ENCODE results near the gene PRSS48. TPM values are rescaled to one million over a fixed set of nuclear protein-coding genes. Genes with fewer than 3 reads are reported as not detected.
A peak's percentile ranks its signal among the peaks of the same experiment; 100 is the strongest.
"Not testable (repeated sequence)": the region's sequence is repeated elsewhere in the genome, so short reads cannot be mapped to it uniquely, and the experiment has no call there.

PRSS48 gene, protein sequence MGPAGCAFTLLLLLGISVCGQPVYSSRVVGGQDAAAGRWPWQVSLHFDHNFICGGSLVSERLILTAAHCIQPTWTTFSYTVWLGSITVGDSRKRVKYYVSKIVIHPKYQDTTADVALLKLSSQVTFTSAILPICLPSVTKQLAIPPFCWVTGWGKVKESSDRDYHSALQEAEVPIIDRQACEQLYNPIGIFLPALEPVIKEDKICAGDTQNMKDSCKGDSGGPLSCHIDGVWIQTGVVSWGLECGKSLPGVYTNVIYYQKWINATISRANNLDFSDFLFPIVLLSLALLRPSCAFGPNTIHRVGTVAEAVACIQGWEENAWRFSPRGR
- total RNA-seq, result not detected

DNA sequence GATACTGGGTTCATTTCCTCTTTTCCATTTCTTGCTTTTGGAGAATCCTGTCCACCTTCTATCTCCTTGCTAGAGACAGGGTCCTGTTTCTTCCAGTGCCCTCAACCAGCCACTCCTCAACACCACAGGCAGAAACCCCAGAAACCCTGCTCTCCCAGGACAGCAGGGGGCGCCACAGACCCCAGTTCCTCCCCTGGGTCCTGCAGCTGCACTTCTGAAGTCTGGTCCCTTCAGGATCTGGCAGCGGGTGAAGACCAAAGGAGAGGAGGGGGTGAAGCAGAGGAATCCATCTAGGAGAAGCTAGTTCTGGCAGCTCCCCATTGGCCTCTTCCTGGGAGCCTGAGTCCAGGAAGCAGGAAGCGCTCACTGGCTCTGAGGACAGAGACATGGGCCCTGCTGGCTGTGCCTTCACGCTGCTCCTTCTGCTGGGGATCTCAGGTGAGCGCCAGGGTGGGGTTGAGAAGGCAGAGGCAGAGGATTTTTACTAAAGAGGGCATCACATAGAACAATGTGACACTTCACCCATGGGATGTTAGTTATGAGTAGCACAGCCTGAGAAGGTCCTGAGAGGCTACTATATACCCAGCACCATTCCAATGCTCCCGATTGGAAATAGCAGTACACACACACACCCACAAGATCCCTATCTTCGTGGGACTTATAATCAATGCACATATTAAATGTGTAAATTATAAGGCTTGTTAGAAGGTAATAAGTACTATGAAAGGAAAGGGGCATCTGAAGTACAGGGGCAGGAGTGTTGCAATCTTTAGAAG lies at the start of gene PRSS48:
Gene PRSS48 (plus strand): TSS at position 375 of the 776 bp plus-strand sequence. CDS start 12 bp downstream, at position 387.
- H3K36me3 Mint-ChIP-seq (ENCODE audit: low read depth), result no peaks in the 10 kb centered on the region
- peaks cover 10% of the 10 kb centered on the region for H3K27me3 Mint-ChIP-seq (ENCODE audit: low read depth)
- no peak within 1 kb of the TSS for H3K4me3 Mint-ChIP-seq
- CTCF ChIA-PET, result interaction anchor here (0.6 to 2.3 kb wide), 13 partner anchors 9 to 207 kb away, joined by 3 to 13 read pairs (median 4); no protein-coding TSS in a partner anchor
- no peaks in the 10 kb centered on the region for H3K9me3 Mint-ChIP-seq
- DNase-seq, result peak; percentile 73
- no peak within 1 kb of the TSS for H3K27ac Mint-ChIP-seq
- H3K4me1 Mint-ChIP-seq (ENCODE audit: low read depth), result no peaks in the 10 kb centered on the region
- intact Hi-C loops (cut with micrococcal nuclease), result loop anchor here (1.0 to 10.0 kb wide), 5 partner anchors 85 to 1108 kb away; no protein-coding TSS in a partner anchor

- H3K27me3 Mint-ChIP-seq (ENCODE audit: low read depth), result peaks cover 25% of the 10 kb centered on the region
- H3K36me3 Mint-ChIP-seq (ENCODE audit: low read depth), result no peaks in the 10 kb centered on the region
- no peaks in the 10 kb centered on the region for H3K9me3 Mint-ChIP-seq
- DNase-seq, result no peak
- H3K4me1 Mint-ChIP-seq (ENCODE audit: low read depth), result no peaks in the 10 kb centered on the region
- H3K4me3 Mint-ChIP-seq, result no peak overlapping the region
- CTCF ChIA-PET, result no interaction called here
- intact Hi-C loops (cut with micrococcal nuclease), result no loop called here
- no peak overlapping the region for H3K27ac Mint-ChIP-seq
These were observed 49.8 kb upstream of the PRSS48 start for GRCh38 chr4:151227172-151227571.

DNA sequence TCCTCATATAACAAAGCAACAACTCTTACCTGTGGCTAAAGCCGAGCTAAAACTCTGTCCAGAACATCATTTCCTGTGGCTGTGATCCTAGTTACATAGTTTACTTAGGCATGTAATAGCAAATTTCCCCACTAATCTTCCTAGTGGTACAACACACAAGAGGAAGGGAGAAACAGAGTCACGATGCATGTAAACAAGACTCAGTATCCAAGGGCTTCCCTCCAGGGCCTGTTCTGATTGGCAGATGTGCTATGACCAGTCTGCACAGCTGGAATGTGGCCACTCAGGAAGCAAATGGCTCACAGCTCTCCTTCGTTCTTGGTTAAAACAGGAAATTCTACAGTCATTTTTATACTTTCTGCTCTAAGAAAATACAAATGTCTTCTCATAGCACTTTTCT lies 49.2 kb upstream of the PRSS48 start:
- intact Hi-C loops (cut with micrococcal nuclease), result no loop called here
- no peaks in the 10 kb centered on the region for H3K9me3 Mint-ChIP-seq
- no peak for DNase-seq
- no peaks in the 10 kb centered on the region for H3K4me1 Mint-ChIP-seq (ENCODE audit: low read depth)
- CTCF ChIA-PET, result interaction anchor here (0.6 kb wide), 1 partner anchor 271 kb away, joined by 4 read pairs; no protein-coding TSS in a partner anchor
- no peaks in the 10 kb centered on the region for H3K36me3 Mint-ChIP-seq (ENCODE audit: low read depth)
- no peak overlapping the region for H3K27ac Mint-ChIP-seq
- peaks cover 25% of the 10 kb centered on the region for H3K27me3 Mint-ChIP-seq (ENCODE audit: low read depth)
- no peak overlapping the region for H3K4me3 Mint-ChIP-seq

- Mint-ChIP-seq H3K4me3 (no peak overlapping the region), H3K27ac (no peak overlapping the region), H3K36me3 (ENCODE audit: low read depth) (no peaks in the 10 kb centered on the region), H3K4me1 (ENCODE audit: low read depth) (no peaks in the 10 kb centered on the region), H3K27me3 (ENCODE audit: low read depth) (peaks cover 18% of the 10 kb centered on the region), H3K9me3 (no peaks in the 10 kb centered on the region)
- no peak for DNase-seq
- intact Hi-C loops (cut with micrococcal nuclease), result no loop called here
- CTCF ChIA-PET, result interaction anchor here (0.6 kb wide), 1 partner anchor 272 kb away, joined by 4 read pairs; no protein-coding TSS in a partner anchor
These were observed 48.5 kb upstream of the PRSS48 start for GRCh38 chr4:151228189-151229119.

GRCh38 chr4:151231915-151232595 lies 44.9 kb upstream of the PRSS48 start:
- CTCF ChIA-PET, result no interaction called here
- Mint-ChIP-seq H3K9me3 (no peaks in the 10 kb centered on the region), H3K4me1 (ENCODE audit: low read depth) (no peaks in the 10 kb centered on the region), H3K27me3 (ENCODE audit: low read depth) (peaks cover 10% of the 10 kb centered on the region), H3K36me3 (ENCODE audit: low read depth) (no peaks in the 10 kb centered on the region), H3K27ac (no peak overlapping the region), H3K4me3 (no peak overlapping the region)
- no peak for DNase-seq
- intact Hi-C loops (cut with micrococcal nuclease), result no loop called here

GRCh38 chr4:151233600-151233999 lies 43.4 kb upstream of the PRSS48 start:
- CTCF ChIA-PET, result no interaction called here
- Mint-ChIP-seq H3K4me1 (ENCODE audit: low read depth) (no peaks in the 10 kb centered on the region), H3K4me3 (no peak overlapping the region), H3K9me3 (no peaks in the 10 kb centered on the region), H3K27ac (no peak overlapping the region), H3K27me3 (ENCODE audit: low read depth) (peaks cover 14% of the 10 kb centered on the region), H3K36me3 (ENCODE audit: low read depth) (no peaks in the 10 kb centered on the region)
- no peak for DNase-seq
- intact Hi-C loops (cut with micrococcal nuclease), result no loop called here

- H3K27ac Mint-ChIP-seq; H3K9me3 Mint-ChIP-seq; H3K4me3 Mint-ChIP-seq; H3K36me3 Mint-ChIP-seq (ENCODE audit: low read depth); intact Hi-C loops (cut with micrococcal nuclease); CTCF ChIA-PET; DNase-seq; H3K4me1 Mint-ChIP-seq (ENCODE audit: low read depth): not testable (repeated sequence)
- peaks cover 13% of the 10 kb centered on the region for H3K27me3 Mint-ChIP-seq (ENCODE audit: low read depth)
These were observed 41.6 kb upstream of the PRSS48 start for GRCh38 chr4:151235373-151235772.

- no peaks in the 10 kb centered on the region for H3K9me3 Mint-ChIP-seq
- no peak overlapping the region for H3K27ac Mint-ChIP-seq
- H3K36me3 Mint-ChIP-seq (ENCODE audit: low read depth), result no peaks in the 10 kb centered on the region
- CTCF ChIA-PET, result no interaction called here
- intact Hi-C loops (cut with micrococcal nuclease), result no loop called here
- H3K4me3 Mint-ChIP-seq, result no peak overlapping the region
- H3K4me1 Mint-ChIP-seq (ENCODE audit: low read depth), result no peaks in the 10 kb centered on the region
- peaks cover 15% of the 10 kb centered on the region for H3K27me3 Mint-ChIP-seq (ENCODE audit: low read depth)
- no peak for DNase-seq
These were observed 40.9 kb upstream of the PRSS48 start for GRCh38 chr4:151236036-151236435.

- no peak overlapping the region for H3K27ac Mint-ChIP-seq
- peaks cover 18% of the 10 kb centered on the region for H3K27me3 Mint-ChIP-seq (ENCODE audit: low read depth)
- intact Hi-C loops (cut with micrococcal nuclease), result no loop called here
- no peak overlapping the region for H3K4me3 Mint-ChIP-seq
- H3K36me3 Mint-ChIP-seq (ENCODE audit: low read depth), result no peaks in the 10 kb centered on the region
- DNase-seq, result no peak
- no peaks in the 10 kb centered on the region for H3K4me1 Mint-ChIP-seq (ENCODE audit: low read depth)
- H3K9me3 Mint-ChIP-seq, result no peaks in the 10 kb centered on the region
- CTCF ChIA-PET, result no interaction called here
These were observed 38.5 kb upstream of the PRSS48 start for GRCh38 chr4:151238477-151238876.

GRCh38 chr4:151239608-151240007 lies 37.4 kb upstream of the PRSS48 start:
- H3K9me3 Mint-ChIP-seq, result no peaks in the 10 kb centered on the region
- H3K36me3 Mint-ChIP-seq (ENCODE audit: low read depth), result no peaks in the 10 kb centered on the region
- intact Hi-C loops (cut with micrococcal nuclease), result no loop called here
- CTCF ChIA-PET, result interaction anchor here (0.6 kb wide), 4 partner anchors 439 to 1058 kb away, joined by 3 to 5 read pairs (median 4); no protein-coding TSS in a partner anchor
- peaks cover 18% of the 10 kb centered on the region for H3K27me3 Mint-ChIP-seq (ENCODE audit: low read depth)
- H3K4me3 Mint-ChIP-seq, result no peak overlapping the region
- no peak overlapping the region for H3K27ac Mint-ChIP-seq
- no peaks in the 10 kb centered on the region for H3K4me1 Mint-ChIP-seq (ENCODE audit: low read depth)
- DNase-seq, result no peak

DNA sequence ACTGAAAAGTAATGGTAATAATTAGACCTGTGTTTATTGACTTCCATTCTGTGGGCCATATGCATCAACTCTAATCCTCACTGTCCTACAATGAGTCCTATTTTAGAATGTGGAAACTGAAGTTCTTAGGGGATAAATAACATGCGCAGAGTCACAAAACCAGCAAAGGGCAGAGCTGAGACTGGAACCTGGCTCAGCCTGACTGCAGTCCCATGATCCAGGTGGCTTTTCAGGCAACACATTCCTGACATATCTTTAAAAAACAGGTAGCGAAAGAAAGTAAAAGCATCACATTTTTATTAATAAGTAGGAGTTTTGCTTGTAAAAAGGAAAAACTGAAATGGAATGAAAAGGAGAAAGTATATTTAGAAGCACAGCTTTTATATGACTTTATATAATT lies 34.7 kb upstream of the PRSS48 start:
- Mint-ChIP-seq H3K9me3 (no peaks in the 10 kb centered on the region), H3K27me3 (ENCODE audit: low read depth) (peaks cover 18% of the 10 kb centered on the region), H3K4me1 (ENCODE audit: low read depth) (no peaks in the 10 kb centered on the region), H3K4me3 (no peak overlapping the region), H3K27ac (no peak overlapping the region), H3K36me3 (ENCODE audit: low read depth) (no peaks in the 10 kb centered on the region)
- intact Hi-C loops (cut with micrococcal nuclease), result no loop called here
- DNase-seq, result no peak
- CTCF ChIA-PET, result no interaction called here

All from activated naive CD4-positive, alpha-beta T cell treated with anti-CD3 and anti-CD28 coated beads for 36 hours (primary cell).